Neural cell (in vitro differentiated cells): ENCODE data around the gene VSTM4.

ENCODE experiments used
- CTCF ChIP-seq: fragments of 450-650 bp; IDR thresholded peaks from 2 replicates; pipeline ENCODE4 v1.5.1; 2014; ENCODE audit warnings: antibody characterized with exemption, mild to moderate bottlenecking, moderate library complexity; ENCODE audit not compliant: poor library complexity, severe bottlenecking
- EP300 ChIP-seq: fragments of 450-650 bp; conservative IDR thresholded peaks from 2 replicates; pipeline ENCODE4 v1.6.1; 2014; ENCODE audit warnings: antibody characterized with exemption, mild to moderate bottlenecking, moderate library complexity; ENCODE audit not compliant: poor library complexity, severe bottlenecking
- POLR2AphosphoS5 ChIP-seq: IDR thresholded peaks from 2 replicates; pipeline ENCODE4 v1.6.1; 2012
- RAD21 ChIP-seq: fragments of 450-650 bp; conservative IDR thresholded peaks from 2 replicates; pipeline ENCODE4 v1.6.1; 2014; ENCODE audit warnings: antibody characterized with exemption, mild to moderate bottlenecking, moderate library complexity
- SMC3 ChIP-seq: fragments of 450-650 bp; conservative IDR thresholded peaks from 2 replicates; pipeline ENCODE4 v1.6.1; 2014; ENCODE audit warnings: antibody characterized with exemption, mild to moderate bottlenecking, moderate library complexity; ENCODE audit not compliant: poor library complexity

DNA sequence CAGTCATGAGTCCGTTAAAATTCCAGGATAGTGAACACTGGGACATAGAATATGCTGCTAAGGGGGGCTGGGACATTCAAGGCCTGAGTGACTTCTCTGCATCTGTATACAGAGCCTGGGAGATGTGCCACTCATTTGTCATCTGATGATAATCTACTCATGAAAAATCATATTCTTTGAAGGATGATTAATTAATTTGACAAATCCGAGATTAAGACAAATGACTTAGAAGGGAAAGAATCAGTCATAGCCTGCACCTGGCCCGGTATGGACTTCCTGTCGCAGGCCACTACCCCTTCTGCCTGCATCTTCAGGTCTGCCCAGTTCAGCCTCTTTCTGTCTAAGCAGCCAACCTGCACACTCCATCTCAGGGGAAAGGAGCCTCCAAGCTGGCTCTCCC is 37.3 kb upstream of the VSTM4 start:
- no peak for TF ChIP-seq CTCF
- TF ChIP-seq RAD21 = no peak
- no peak for TF ChIP-seq POLR2AphosphoS5
- TF ChIP-seq SMC3 = no peak
- TF ChIP-seq EP300 = no peak
